ENCODE data around the gene PDZD7.

The PDZD7 gene

DNA sequence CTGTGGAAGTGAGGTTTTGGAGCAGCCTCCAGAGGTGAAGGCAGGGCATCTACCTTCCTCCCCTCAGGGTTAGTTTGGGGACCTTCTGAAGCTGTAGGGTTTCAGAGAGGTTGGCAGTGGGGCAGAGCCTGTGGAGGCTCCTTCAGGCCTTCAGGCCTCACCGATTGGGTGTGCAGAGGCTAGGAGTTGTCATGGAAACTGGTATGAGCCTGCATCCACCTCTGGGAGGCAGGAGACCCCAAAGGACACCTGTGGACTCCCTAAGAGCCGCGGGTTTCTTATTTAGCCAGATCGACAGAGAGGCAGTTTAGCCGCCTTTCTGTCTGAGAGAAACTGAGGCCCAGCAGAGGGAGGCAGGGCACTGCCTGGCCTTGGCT lies 29.3 kb downstream of the PDZD7 start:
- peaks cover 21% of the 10 kb centered on the region for H3K4me1 ChIP-seq (ENCODE audit: control insufficient read depth, low read length)
- H3K9me3 ChIP-seq (ENCODE audit: control insufficient read depth, insufficient read depth, low read length): no peaks in the 10 kb centered on the region
- no peak overlapping the region for H3K4me3 ChIP-seq (ENCODE audit: low read length)
- no peaks in the 10 kb centered on the region for H3K27me3 ChIP-seq (ENCODE audit: control insufficient read depth, low read length)
- H3K9me2 ChIP-seq (replicated peaks; ENCODE audit: control insufficient read depth, low read length): no peaks in the 10 kb centered on the region
- H4K20me1 ChIP-seq (ENCODE audit: control insufficient read depth, insufficient read depth, low read depth, low read length): no peaks in the 10 kb centered on the region
- no peak overlapping the region for H3K27ac ChIP-seq (ENCODE audit: low read depth, low read length)
- peaks cover 17% of the 10 kb centered on the region for H3K79me2 ChIP-seq (ENCODE audit: control insufficient read depth, low read length)
- no peaks in the 10 kb centered on the region; the same call in 1 of the 2 replicates for H3K36me3 ChIP-seq (ENCODE audit: control insufficient read depth, low read length)
- no peak for TF ChIP-seq EZH2phosphoT487 (IDR thresholded peaks at IDR 0.05; ENCODE audit: borderline replicate concordance, low read length)
- TF ChIP-seq, protein P1, sequence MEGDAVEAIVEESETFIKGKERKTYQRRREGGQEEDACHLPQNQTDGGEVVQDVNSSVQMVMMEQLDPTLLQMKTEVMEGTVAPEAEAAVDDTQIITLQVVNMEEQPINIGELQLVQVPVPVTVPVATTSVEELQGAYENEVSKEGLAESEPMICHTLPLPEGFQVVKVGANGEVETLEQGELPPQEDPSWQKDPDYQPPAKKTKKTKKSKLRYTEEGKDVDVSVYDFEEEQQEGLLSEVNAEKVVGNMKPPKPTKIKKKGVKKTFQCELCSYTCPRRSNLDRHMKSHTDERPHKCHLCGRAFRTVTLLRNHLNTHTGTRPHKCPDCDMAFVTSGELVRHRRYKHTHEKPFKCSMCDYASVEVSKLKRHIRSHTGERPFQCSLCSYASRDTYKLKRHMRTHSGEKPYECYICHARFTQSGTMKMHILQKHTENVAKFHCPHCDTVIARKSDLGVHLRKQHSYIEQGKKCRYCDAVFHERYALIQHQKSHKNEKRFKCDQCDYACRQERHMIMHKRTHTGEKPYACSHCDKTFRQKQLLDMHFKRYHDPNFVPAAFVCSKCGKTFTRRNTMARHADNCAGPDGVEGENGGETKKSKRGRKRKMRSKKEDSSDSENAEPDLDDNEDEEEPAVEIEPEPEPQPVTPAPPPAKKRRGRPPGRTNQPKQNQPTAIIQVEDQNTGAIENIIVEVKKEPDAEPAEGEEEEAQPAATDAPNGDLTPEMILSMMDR (IDR thresholded peaks at IDR 0.05; ENCODE audit: low read depth, low read length, poor library complexity, severe bottlenecking): no peak
- peaks cover 6% of the 10 kb centered on the region for H3F3A ChIP-seq (ENCODE audit: control insufficient read depth, insufficient read depth)
- no peak overlapping the region for H3K4me2 ChIP-seq (ENCODE audit: low read length)

DNA sequence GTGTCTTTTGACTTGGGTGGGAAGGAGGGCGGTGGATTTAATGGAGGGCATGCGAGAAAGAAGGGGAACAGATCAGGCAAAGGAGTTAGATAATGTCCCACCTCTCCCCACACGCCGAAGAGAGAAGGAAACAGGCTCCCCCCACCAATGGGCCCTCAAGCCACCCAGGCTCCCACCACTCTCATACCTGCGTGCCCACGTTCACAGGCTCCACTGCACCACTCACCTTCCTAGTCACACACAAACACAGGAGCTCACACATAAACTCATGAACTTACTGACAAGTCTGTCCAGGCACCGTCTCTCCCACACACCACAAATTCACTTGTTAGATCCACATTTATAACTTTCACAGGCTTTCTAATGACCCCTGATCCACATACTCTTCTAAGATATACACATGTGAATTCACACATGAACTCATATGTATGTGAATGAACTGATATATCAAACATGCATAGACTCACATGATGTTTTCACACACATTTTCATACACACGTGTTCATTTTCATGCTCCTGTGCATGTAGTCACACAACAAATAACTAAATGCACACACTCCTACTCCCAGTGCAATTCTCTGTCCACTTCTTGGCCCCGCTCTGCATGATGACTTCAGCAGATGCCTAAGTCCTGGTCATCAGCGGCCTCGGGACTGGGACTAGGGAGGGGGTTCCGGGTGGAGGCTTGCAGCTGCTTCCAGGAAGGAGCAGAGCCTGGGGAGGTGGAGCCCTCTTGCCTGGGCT lies 29.8 kb downstream of the PDZD7 start:
- TF ChIP-seq EZH2phosphoT487 (IDR thresholded peaks at IDR 0.05; ENCODE audit: borderline replicate concordance, low read length): no peak
- TF ChIP-seq, protein P1 (IDR thresholded peaks at IDR 0.05; ENCODE audit: low read depth, low read length, poor library complexity, severe bottlenecking): no peak
- Histone ChIP-seq H3K4me2 (ENCODE audit: low read length) (no peak overlapping the region), H3K79me2 (ENCODE audit: control insufficient read depth, low read length) (peaks cover 17% of the 10 kb centered on the region), H3K4me1 (ENCODE audit: control insufficient read depth, low read length) (peaks cover 26% of the 10 kb centered on the region), H3F3A (ENCODE audit: control insufficient read depth, insufficient read depth) (peaks cover 9% of the 10 kb centered on the region), H3K36me3 (ENCODE audit: control insufficient read depth, low read length) (no peaks in the 10 kb centered on the region; the same call in 1 of the 2 replicates), H4K20me1 (ENCODE audit: control insufficient read depth, insufficient read depth, low read depth, low read length) (no peaks in the 10 kb centered on the region), H3K4me3 (ENCODE audit: low read length) (no peak overlapping the region), H3K9me2 (replicated peaks; ENCODE audit: control insufficient read depth, low read length) (no peaks in the 10 kb centered on the region), H3K27ac (ENCODE audit: low read depth, low read length) (no peak overlapping the region), H3K9me3 (ENCODE audit: control insufficient read depth, insufficient read depth, low read length) (no peaks in the 10 kb centered on the region), H3K27me3 (ENCODE audit: control insufficient read depth, low read length) (no peaks in the 10 kb centered on the region)

DNA sequence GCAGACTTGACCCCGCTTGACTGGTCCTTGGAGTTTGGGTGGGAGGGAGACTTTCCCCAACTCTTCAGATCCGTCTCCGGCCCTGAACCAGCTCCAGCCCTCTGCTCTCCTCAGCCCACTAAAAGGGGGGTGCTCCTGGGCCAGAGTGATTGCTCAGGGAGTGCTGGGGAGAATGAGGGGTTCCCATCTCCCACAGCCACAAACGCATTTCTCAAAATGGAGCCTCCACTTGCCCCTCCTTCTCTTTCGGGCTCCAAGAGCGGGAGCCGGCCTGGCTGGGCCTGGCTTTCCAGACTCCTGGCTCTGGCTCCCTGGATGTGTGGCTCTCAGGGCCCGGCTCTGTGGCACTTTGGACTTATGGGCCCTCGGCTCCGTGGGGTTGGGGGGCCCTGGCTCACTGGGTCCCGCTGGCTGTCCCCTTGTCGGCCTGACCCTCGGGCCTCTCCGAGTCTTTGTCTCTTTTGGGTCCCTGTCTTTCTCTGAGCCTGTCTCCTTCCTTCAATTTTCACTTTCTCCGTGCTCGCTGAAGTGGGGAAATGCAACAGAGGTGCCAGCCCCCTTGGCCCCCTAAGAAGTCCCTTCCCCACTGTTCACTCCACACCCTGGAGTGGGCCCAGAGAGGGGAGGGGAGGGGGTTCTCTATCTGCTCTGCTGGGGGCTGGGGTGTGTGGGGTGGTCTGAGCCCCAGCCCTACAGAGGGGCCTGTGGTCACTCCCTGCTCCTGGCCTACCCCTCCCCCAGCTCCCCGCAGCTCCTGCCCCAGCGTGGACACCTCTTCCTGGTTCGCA lies 30.6 kb downstream of the PDZD7 start:
- peaks cover 13% of the 10 kb centered on the region for H3F3A ChIP-seq (ENCODE audit: control insufficient read depth, insufficient read depth)
- H3K9me2 ChIP-seq (replicated peaks; ENCODE audit: control insufficient read depth, low read length): no peaks in the 10 kb centered on the region
- peak overlapping the region; percentile 49 for H3K4me3 ChIP-seq (ENCODE audit: low read length)
- H3K27me3 ChIP-seq (ENCODE audit: control insufficient read depth, low read length): no peaks in the 10 kb centered on the region
- H3K79me2 ChIP-seq (ENCODE audit: control insufficient read depth, low read length): peaks cover 17% of the 10 kb centered on the region
- TF ChIP-seq, protein P1 (IDR thresholded peaks at IDR 0.05; ENCODE audit: low read depth, low read length, poor library complexity, severe bottlenecking): no peak
- no peak for TF ChIP-seq EZH2phosphoT487 (IDR thresholded peaks at IDR 0.05; ENCODE audit: borderline replicate concordance, low read length)
- H4K20me1 ChIP-seq (ENCODE audit: control insufficient read depth, insufficient read depth, low read depth, low read length): no peaks in the 10 kb centered on the region
- no peak overlapping the region for H3K27ac ChIP-seq (ENCODE audit: low read depth, low read length)
- no peaks in the 10 kb centered on the region for H3K36me3 ChIP-seq (ENCODE audit: control insufficient read depth, low read length)
- H3K4me1 ChIP-seq (ENCODE audit: control insufficient read depth, low read length): peaks cover 29% of the 10 kb centered on the region
- peak overlapping the region; percentile 51 for H3K4me2 ChIP-seq (ENCODE audit: low read length)
- H3K9me3 ChIP-seq (ENCODE audit: control insufficient read depth, insufficient read depth, low read length): no peaks in the 10 kb centered on the region
